Esophagus (tissue), 2 donors: ENCODE data around the gene SLC5A2. TPM values are rescaled to one million over a fixed set of nuclear protein-coding genes. Genes with fewer than 3 reads are reported as not detected.
"Not testable (repeated sequence)": the region's sequence is repeated elsewhere in the genome, so short reads cannot be mapped to it uniquely, and the experiment has no call there.

Experiments
- H3K27ac ChIP-seq, 2 donors: one replicate each; pipeline ENCODE4 v1.5.1; 2013; ENCODE audit warnings: low read depth in 2 of 2, mild to moderate bottlenecking in 2 of 2, inconsistent platforms in 1 of 2, low read length in 1 of 2, moderate library complexity in 1 of 2
- H3K27me3 ChIP-seq, 2 donors: one replicate each; pipeline ENCODE4 v1.6.1; 2013; ENCODE audit warnings: low read length in 2 of 2, control low read depth in 1 of 2, mild to moderate bottlenecking in 1 of 2; ENCODE audit not compliant: insufficient read depth in 2 of 2, control insufficient read depth in 1 of 2
- H3K36me3 ChIP-seq, 2 donors: one replicate each; pipeline ENCODE4 v1.6.1; 2013; ENCODE audit warnings: low read length in 1 of 2; ENCODE audit not compliant: control insufficient read depth in 2 of 2, insufficient read depth in 2 of 2
- H3K4me1 ChIP-seq, 2 donors: one replicate each; pipeline ENCODE4 v1.6.1; 2013; ENCODE audit warnings: low read length in 1 of 2; ENCODE audit not compliant: control insufficient read depth in 2 of 2, insufficient read depth in 2 of 2
- H3K4me3 ChIP-seq, 2 donors: one replicate each; pipeline ENCODE4 v1.5.1; 2013; ENCODE audit warnings: low read length in 2 of 2, mild to moderate bottlenecking in 2 of 2, low read depth in 1 of 2, moderate library complexity in 1 of 2
- H3K9me3 ChIP-seq, 2 donors: one replicate each; pipeline ENCODE4 v1.6.1; 2013; ENCODE audit warnings: mild to moderate bottlenecking in 2 of 2, low read depth in 1 of 2, low read length in 1 of 2, moderate library complexity in 1 of 2; ENCODE audit not compliant: control insufficient read depth in 2 of 2, insufficient read depth in 1 of 2
- WGBS, 2 donors: extraction: QIAGEN DNeasy Blood & Tissue Kit; methylation state at CpG; one replicate each; pipeline ENCODE4 v1.1.7; 2013; 5-methylcytosine and 5-hydroxymethylcytosine counted together
- polyA plus RNA-seq, 2 donors: library from polyadenylated mRNA; stranded (reverse); fragments of 200-250 nt; gene quantifications; one replicate each; pipeline ENCODE4 v1.2.3, GENCODE V29; 2013
- donor health status: healthy with polysubstance abuse.
- donor health status: Bipolar disorder and iron deficiency.

The SLC5A2 gene
- polyA plus RNA-seq, 2 donors = 0.73 to 1.3 TPM

DNA sequence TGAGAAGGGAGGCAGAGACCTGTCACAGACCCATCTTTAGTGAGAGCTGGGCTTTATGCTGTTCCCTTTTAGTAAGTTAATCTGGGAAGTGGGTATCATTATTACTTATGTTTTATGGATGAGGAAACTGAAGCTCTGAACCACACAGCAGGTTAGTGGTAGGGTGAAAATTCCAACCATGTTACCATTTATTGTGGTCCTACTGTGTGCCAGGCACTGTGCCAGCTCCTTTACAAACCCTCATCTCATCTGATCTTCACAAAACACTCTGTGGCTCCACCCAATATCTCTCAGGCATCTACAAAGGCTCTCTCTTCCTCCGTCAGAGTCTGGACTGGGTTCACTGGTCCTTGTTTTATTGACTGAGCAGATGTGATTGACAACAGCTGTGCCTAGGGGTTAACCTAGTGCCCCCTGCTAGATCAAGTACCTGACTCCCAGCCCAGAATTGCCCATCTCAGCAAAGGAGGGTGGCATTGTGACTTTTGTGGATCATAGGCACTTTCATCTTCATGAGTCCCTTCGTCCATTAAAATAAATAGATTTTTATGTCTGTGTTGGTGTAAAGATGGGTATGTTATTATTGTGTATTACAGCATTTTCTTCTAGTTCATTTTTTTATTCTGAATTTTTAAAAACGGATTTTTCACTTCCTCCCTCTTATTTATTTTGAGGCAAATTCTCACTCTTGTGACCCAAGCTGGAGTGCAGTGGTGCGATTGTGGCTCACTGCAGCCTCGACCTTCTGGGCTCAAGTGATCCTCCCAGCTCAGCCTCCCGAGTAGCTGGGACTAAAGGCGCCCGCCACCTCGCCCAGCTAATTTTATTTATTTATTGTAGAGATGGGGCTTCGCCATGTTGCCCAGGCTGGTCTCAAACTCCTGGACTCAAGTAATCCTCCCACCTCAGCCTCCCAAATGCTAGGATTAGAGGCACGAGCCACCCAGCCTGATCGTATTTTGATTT, 7.9 kb upstream of the SLC5A2 start:
- WGBS, 2 donors = 89 to 90% methylated on average over 12 of the region's 12 CpGs
- Histone ChIP-seq H3K4me3 (no peak overlapping the region), H3K4me1 (peaks cover 11 to 18% of the 10 kb centered on the region in 2 donors), H3K27ac (no peak overlapping the region), H3K27me3 (no peaks in the 10 kb centered on the region), H3K9me3 (no peaks in the 10 kb centered on the region), H3K36me3 (peaks cover 0 to 2% of the 10 kb centered on the region in 2 donors)

- H3K4me3 ChIP-seq = no peak overlapping the region
- H3K27me3 ChIP-seq = no peaks in the 10 kb centered on the region
- peak overlapping the region in 1 of 2 donors; percentile 29 for H3K27ac ChIP-seq
- H3K9me3 ChIP-seq = no peaks in the 10 kb centered on the region
- H3K4me1 ChIP-seq = peaks cover 11 to 18% of the 10 kb centered on the region in 2 donors
- 48 to 55% methylated on average over 26 of the region's 26 CpGs for WGBS, 2 donors
- peaks cover 0 to 2% of the 10 kb centered on the region in 2 donors for H3K36me3 ChIP-seq
Measured at GRCh38 chr16:31475946-31476302, 7.0 kb upstream of the SLC5A2 start.

GRCh38 chr16:31476303-31477219, 6.4 kb upstream of the SLC5A2 start:
- H3K27me3 ChIP-seq = no peaks in the 10 kb centered on the region
- peak overlapping the region; percentile 31 to 44 for H3K4me3 ChIP-seq
- WGBS, 2 donors = 24 to 32% methylated on average over 65 to 68 of the region's 68 CpGs
- H3K36me3 ChIP-seq = peaks cover 0 to 2% of the 10 kb centered on the region in 2 donors
- no peaks in the 10 kb centered on the region for H3K9me3 ChIP-seq
- peaks cover 11 to 18% of the 10 kb centered on the region in 2 donors for H3K4me1 ChIP-seq
- peak overlapping the region; percentile 29 to 49 for H3K27ac ChIP-seq

- Histone ChIP-seq H3K27ac (peak overlapping the region in 1 of 2 donors; percentile 48), H3K36me3 (peaks cover 0 to 2% of the 10 kb centered on the region in 2 donors), H3K9me3 (no peaks in the 10 kb centered on the region), H3K4me1 (peaks cover 9 to 18% of the 10 kb centered on the region in 2 donors), H3K27me3 (no peaks in the 10 kb centered on the region), H3K4me3 (peak overlapping the region; percentile 31 to 44)
- WGBS, 2 donors = 33 to 42% methylated on average over 67 of the region's 67 CpGs
Measured at GRCh38 chr16:31477220-31478216, 5.4 kb upstream of the SLC5A2 start.

- Histone ChIP-seq H3K9me3 (no peaks in the 10 kb centered on the region), H3K4me3 (no peak overlapping the region), H3K4me1 (peaks cover 7 to 13% of the 10 kb centered on the region in 2 donors), H3K27me3 (no peaks in the 10 kb centered on the region), H3K36me3 (peaks cover 0 to 2% of the 10 kb centered on the region in 2 donors), H3K27ac (no peak overlapping the region)
- 75 to 76% methylated on average over 3 of the region's 3 CpGs for WGBS, 2 donors
Measured at GRCh38 chr16:31478956-31479355, 4.0 kb upstream of the SLC5A2 start.

GRCh38 chr16:31479751-31480150, 3.2 kb upstream of the SLC5A2 start:
- peaks cover 7 to 13% of the 10 kb centered on the region in 2 donors for H3K4me1 ChIP-seq
- H3K27ac ChIP-seq = no peak overlapping the region

GRCh38 chr16:31480851-31481536, 1.9 kb upstream of the SLC5A2 start:
- no peaks in the 10 kb centered on the region for H3K27me3 ChIP-seq
- no peaks in the 10 kb centered on the region for H3K9me3 ChIP-seq
- 39 to 47% methylated on average over 7 of the region's 7 CpGs for WGBS, 2 donors
- H3K36me3 ChIP-seq = peaks cover 0 to 2% of the 10 kb centered on the region in 2 donors
- H3K4me1 ChIP-seq = peaks cover 5 to 11% of the 10 kb centered on the region in 2 donors
- H3K4me3 ChIP-seq = no peak overlapping the region
- H3K27ac ChIP-seq = no peak overlapping the region

More at GRCh38 chr16:31479751-31480150, 3.2 kb upstream of the SLC5A2 start:
- Histone ChIP-seq H3K4me3 (no peak overlapping the region), H3K9me3 (no peaks in the 10 kb centered on the region), H3K27me3 (no peaks in the 10 kb centered on the region), H3K36me3 (peaks cover 0 to 2% of the 10 kb centered on the region in 2 donors)
- 73 to 78% methylated on average over 9 of the region's 9 CpGs for WGBS, 2 donors

DNA sequence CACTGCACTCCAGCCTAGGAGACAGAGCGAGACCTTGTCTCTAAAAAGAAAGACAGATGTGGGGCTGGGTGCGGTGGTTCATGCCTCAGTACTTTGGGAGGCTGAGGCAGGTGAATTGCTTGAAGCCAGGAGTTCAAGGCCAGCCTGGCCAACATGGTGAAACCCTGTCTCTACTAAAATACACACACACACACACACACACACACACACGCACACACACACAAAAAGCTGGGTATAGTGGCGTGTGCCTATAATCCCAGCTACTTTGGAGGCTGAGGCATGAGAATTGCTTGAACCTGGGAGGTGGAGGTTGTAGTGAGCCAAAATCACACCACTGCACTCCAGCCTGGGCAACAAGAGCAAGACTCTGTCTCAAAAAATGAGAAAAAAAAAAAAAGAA, 1.1 kb downstream of the SLC5A2 start:
- not testable (repeated sequence) for H3K36me3 ChIP-seq, H3K9me3 ChIP-seq, H3K4me3 ChIP-seq, H3K27me3 ChIP-seq, H3K27ac ChIP-seq
- H3K4me1 ChIP-seq = peaks cover 12 to 16% of the 10 kb centered on the region in 2 donors
- 92 to 95% methylated on average over 4 of the region's 4 CpGs for WGBS, 2 donors
